T-helper 1 cell (primary cell): ENCODE measurements around the gene CDCA4.

Experiments
- DNase-seq, 5 donors: peaks; one replicate each; pipeline ENCODE4 v3.0.0-alpha.2; 2012 to 2020

CDCA4 gene

GRCh38 chr14:104974146-104974541 lies 46.7 kb downstream of the CDCA4 start:
- DNase-seq, result no peak

GRCh38 chr14:104973385-104974145 lies 47.3 kb downstream of the CDCA4 start:
- no peak for DNase-seq

GRCh38 chr14:104973135-104973384 lies 47.8 kb downstream of the CDCA4 start:
- no peak for DNase-seq

GRCh38 chr14:104972301-104973134 lies 48.4 kb downstream of the CDCA4 start:
- no peak for DNase-seq

GRCh38 chr14:104971447-104972240 lies 49.2 kb downstream of the CDCA4 start:
- DNase-seq, result peak in 1 of 5 donors; percentile 4

GRCh38 chr14:104970231-104971068 lies 50.4 kb downstream of the CDCA4 start:
- peak in 1 of 5 donors; percentile 5 for DNase-seq

- peak in 1 of 5 donors; percentile 3 for DNase-seq
Observed at GRCh38 chr14:104969741-104970230, 51.1 kb downstream of the CDCA4 start.

- DNase-seq, result peak in 1 of 5 donors; percentile 4
Observed at GRCh38 chr14:104968541-104969401, 52.1 kb downstream of the CDCA4 start.

GRCh38 chr14:104968153-104968527 lies 52.7 kb downstream of the CDCA4 start:
- DNase-seq, result peak in 1 of 5 donors; percentile 7

- no peak for DNase-seq
Observed at GRCh38 chr14:104967386-104968152, 53.3 kb downstream of the CDCA4 start.

- DNase-seq, result no peak
Observed at GRCh38 chr14:104966981-104967385, 53.9 kb downstream of the CDCA4 start.

- no peak for DNase-seq
Observed at GRCh38 chr14:104966261-104966865, 54.5 kb downstream of the CDCA4 start.

GRCh38 chr14:104965561-104966231 lies 55.2 kb downstream of the CDCA4 start:
- DNase-seq, result peak in 1 of 5 donors; percentile 4

- no peak for DNase-seq
Observed at GRCh38 chr14:104964546-104964945, 56.3 kb downstream of the CDCA4 start.
